Peyer's patch (tissue), 4 donors: Measurements from ENCODE around the gene PLIN1. TPM values are rescaled to one million over a fixed set of nuclear protein-coding genes. Genes with fewer than 3 reads are reported as not detected.

Experiments
- DNase-seq, 3 donors: peaks; one replicate each; pipeline ENCODE4 v3.0.0-alpha.2; 2017 to 2019
- H3K27ac ChIP-seq, 4 donors: fragments of 200-600 bp; sonication (generic); one replicate each; pipeline ENCODE4 v1.5.1; 2016 to 2019
- H3K27me3 ChIP-seq, 2 donors: fragments of 200-600 bp; sonication (generic); one replicate each; pipeline ENCODE4 v1.5.1; 2019
- H3K36me3 ChIP-seq, 3 donors: fragments of 200-600 bp; sonication (generic); one replicate each; pipeline ENCODE4 v1.5.1; 2016 to 2019
- H3K4me1 ChIP-seq, 4 donors: fragments of 200-600 bp; sonication (generic); one replicate each; pipeline ENCODE4 v1.5.1; 2016 to 2019
- H3K4me3 ChIP-seq, 4 donors: fragments of 200-600 bp; sonication (generic); 1 replicate in 3 of 4; 2 replicates in 1 of 4; pipeline ENCODE4 v1.5.1; 2016 to 2019; ENCODE audit warnings: mild to moderate bottlenecking in 1 of 4
- H3K9me3 ChIP-seq, 4 donors: fragments of 200-600 bp; sonication (generic); one replicate each; pipeline ENCODE4 v1.5.1; 2016 to 2019; ENCODE audit warnings: mild to moderate bottlenecking in 1 of 4
- POLR2A ChIP-seq, 2 donors: fragments of 450-650 bp; IDR thresholded peaks; one replicate each; pipeline ENCODE4 v1.5.1; 2017; ENCODE audit warnings: antibody characterized with exemption in 2 of 2, mild to moderate bottlenecking in 2 of 2, moderate library complexity in 2 of 2
- small RNA-seq, 2 donors: library from RNA; depleted of rRNA; stranded (forward); fragments of <200 nt; gene quantifications; one replicate each; pipeline ENCODE3, GENCODE V24; 2016
- total RNA-seq, 4 donors: library from RNA; depleted of rRNA; stranded (reverse); fragments of >200 nt; gene quantifications; one replicate each; pipeline ENCODE4 v1.1.0, GENCODE V29; 2016
- TF ChIP-seq, protein P1 (sequence below), 6 experiments: fragments of 450-650 bp in 4 of 6; fragments of 200-600 bp in 2 of 6; sonication (generic) in 1 of 6; IDR thresholded peaks; one replicate each; pipeline ENCODE4 v1.5.1; 2017 to 2019; ENCODE audit warnings: antibody characterized with exemption in 6 of 6, mild to moderate bottlenecking in 3 of 6, moderate library complexity in 1 of 6

The PLIN1 gene
- total RNA-seq, 4 donors from 2014 or later: 7.5 to 10.1 (median 8.9) TPM; not detected in 1

DNA sequence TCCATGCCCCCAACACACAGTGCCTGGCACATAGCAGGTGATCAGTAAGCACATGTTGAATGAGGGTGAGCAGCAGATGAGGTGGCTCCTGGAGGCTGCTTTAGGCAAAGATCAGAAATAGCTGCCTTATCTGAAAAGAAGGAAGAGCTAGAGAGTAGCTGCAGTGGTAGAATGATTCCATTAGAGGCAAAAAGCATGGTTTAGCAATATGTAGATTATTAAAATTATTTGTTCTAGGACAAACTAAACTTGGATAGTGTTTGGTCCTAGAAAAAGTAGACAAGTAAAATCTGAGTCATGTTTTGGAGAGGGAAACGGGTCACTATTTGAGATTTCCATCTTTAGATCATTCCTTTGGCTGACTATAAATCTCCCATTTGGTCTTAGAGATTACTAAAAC lies 56.0 kb downstream of the PLIN1 start:
- Histone ChIP-seq H3K4me1 (no peaks in the 10 kb centered on the region), H3K36me3 (no peaks in the 10 kb centered on the region)

DNA sequence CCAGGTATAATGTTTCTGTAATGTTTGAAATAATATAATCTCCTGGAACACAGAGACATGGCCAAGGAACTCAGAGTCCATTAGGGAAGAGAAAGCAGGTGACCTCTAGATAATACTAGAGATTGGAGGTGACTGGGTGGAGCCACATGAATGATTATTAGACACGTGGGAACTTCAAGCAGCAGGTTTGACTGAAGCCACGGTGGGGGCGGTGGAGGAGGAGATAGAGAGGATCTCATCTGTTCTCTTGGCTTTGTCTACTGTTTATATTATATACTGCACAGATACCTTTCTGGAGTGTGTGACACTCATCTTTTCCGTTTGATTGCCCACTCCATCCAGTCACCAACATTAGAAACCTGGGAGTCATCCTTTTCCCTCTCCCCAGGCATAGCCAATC lies 57.6 kb downstream of the PLIN1 start:
- H3K36me3 ChIP-seq: no peaks in the 10 kb centered on the region
- no peaks in the 10 kb centered on the region for H3K9me3 ChIP-seq
- H3K4me1 ChIP-seq: no peaks in the 10 kb centered on the region
- no peak overlapping the region for H3K27ac ChIP-seq
- no peaks in the 10 kb centered on the region for H3K27me3 ChIP-seq
- TF ChIP-seq, protein P1, sequence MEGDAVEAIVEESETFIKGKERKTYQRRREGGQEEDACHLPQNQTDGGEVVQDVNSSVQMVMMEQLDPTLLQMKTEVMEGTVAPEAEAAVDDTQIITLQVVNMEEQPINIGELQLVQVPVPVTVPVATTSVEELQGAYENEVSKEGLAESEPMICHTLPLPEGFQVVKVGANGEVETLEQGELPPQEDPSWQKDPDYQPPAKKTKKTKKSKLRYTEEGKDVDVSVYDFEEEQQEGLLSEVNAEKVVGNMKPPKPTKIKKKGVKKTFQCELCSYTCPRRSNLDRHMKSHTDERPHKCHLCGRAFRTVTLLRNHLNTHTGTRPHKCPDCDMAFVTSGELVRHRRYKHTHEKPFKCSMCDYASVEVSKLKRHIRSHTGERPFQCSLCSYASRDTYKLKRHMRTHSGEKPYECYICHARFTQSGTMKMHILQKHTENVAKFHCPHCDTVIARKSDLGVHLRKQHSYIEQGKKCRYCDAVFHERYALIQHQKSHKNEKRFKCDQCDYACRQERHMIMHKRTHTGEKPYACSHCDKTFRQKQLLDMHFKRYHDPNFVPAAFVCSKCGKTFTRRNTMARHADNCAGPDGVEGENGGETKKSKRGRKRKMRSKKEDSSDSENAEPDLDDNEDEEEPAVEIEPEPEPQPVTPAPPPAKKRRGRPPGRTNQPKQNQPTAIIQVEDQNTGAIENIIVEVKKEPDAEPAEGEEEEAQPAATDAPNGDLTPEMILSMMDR (IDR thresholded peaks at IDR 0.05): no peak
- no peak for TF ChIP-seq POLR2A (IDR thresholded peaks at IDR 0.05)
- H3K4me3 ChIP-seq: no peak overlapping the region
- DNase-seq: no peak

More for the DNA sequence above, 56.0 kb downstream of the PLIN1 start:
- H3K27me3 ChIP-seq: no peaks in the 10 kb centered on the region
- H3K9me3 ChIP-seq: no peaks in the 10 kb centered on the region
- TF ChIP-seq POLR2A (IDR thresholded peaks at IDR 0.05): no peak
- TF ChIP-seq, protein P1 (IDR thresholded peaks at IDR 0.05): no peak
- H3K4me3 ChIP-seq: no peak overlapping the region
- H3K27ac ChIP-seq: no peak overlapping the region
- no peak for DNase-seq

DNA sequence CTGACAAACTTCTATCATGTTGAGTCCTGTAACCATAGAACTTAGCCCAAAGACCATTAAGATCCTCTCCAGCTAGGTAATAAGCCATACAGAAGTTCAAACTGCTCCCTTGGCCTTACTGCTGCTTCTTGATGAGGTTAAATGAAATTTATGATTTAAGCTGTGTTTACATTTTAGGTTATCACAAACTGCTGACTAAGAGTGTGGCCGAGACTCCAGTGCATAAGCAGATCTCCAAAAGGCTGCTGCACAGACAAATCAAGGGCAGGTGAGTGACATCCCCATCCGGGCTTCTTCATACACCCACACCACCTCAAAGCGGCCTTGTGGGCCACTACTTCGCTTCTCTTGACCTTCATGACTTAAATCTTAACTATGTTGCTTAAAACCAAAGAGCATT lies 62.9 kb downstream of the PLIN1 start:
- Histone ChIP-seq H3K4me1 (no peaks in the 10 kb centered on the region), H3K36me3 (no peaks in the 10 kb centered on the region), H3K4me3 (no peak overlapping the region), H3K27me3 (no peaks in the 10 kb centered on the region), H3K27ac (no peak overlapping the region), H3K9me3 (no peaks in the 10 kb centered on the region)
- DNase-seq: no peak
- TF ChIP-seq, protein P1 (IDR thresholded peaks at IDR 0.05): no peak
- no peak for TF ChIP-seq POLR2A (IDR thresholded peaks at IDR 0.05)

DNA sequence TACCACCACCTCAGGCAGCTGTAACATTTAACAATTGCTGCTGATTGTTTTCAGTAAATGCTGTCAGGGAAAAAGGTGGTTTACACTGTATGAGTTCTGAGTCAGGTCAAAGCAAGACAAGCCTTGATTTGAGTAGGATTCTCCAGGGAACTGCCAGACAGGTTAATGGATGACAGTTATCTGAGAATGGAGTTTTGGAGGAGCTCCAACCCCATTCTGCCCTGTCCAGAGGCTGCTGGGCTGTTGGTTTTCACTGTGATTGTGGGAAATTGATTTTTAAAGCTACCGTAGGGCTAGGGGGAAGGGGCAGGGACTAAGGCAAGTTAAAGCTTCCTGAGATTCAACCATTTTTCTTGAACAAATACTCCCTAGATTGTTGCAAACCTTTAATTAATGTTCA lies 64.0 kb downstream of the PLIN1 start:
- TF ChIP-seq, protein P1 (IDR thresholded peaks at IDR 0.05): no peak
- TF ChIP-seq POLR2A (IDR thresholded peaks at IDR 0.05): no peak
- Histone ChIP-seq H3K4me3 (no peak overlapping the region), H3K27ac (no peak overlapping the region), H3K9me3 (no peaks in the 10 kb centered on the region), H3K27me3 (no peaks in the 10 kb centered on the region), H3K4me1 (no peaks in the 10 kb centered on the region), H3K36me3 (no peaks in the 10 kb centered on the region)
- no peak for DNase-seq

Small RNA genes within 50 kb of the gene (small RNA-seq; reads per million reads assigned to genes)
- 0 reads per million in 2 donors for gene RNU6-132P

Other genes with a start within 250 kb of the PLIN1 start
- gene RHCG, start 182.8 kb downstream of the PLIN1 start, total RNA-seq: not detected
- gene TICRR, start 103.9 kb downstream of the PLIN1 start, total RNA-seq: 1 to 10 TPM; 2.3 to 8.3 (median 3.2) TPM
- 10 to 100 TPM in 1 of 4 donors, 1 to 10 TPM in 3; 1.1 to 13.2 (median 2.3) TPM for gene KIF7, start 23.9 kb downstream of the PLIN1 start, total RNA-seq
- gene PEX11A, start 11.4 kb upstream of the PLIN1 start, total RNA-seq: 10 to 100 TPM in 3 of 4 donors, 1 to 10 TPM in 1; 4.1 to 50.8 (median 15.7) TPM
- 1 to 10 TPM in 1 of 4 donors, not detected in 3; 1.0 TPM for gene WDR93, start 11.4 kb upstream of the PLIN1 start, total RNA-seq
- gene MESP1, start 71.9 kb upstream of the PLIN1 start, total RNA-seq: 1 to 10 TPM in 2 of 4 donors, under 1 TPM in 1, not detected in 1; 0.95 to 6.6 (median 1.6) TPM
- not detected for gene MESP2, start 97.0 kb upstream of the PLIN1 start, total RNA-seq
- 1,000 to 10,000 TPM in 3 of 4 donors, 100 to 1,000 TPM in 1; 295 to 7,069 (median 4,830) TPM for gene ANPEP, start 135.5 kb upstream of the PLIN1 start, total RNA-seq
- gene AP3S2, start 214.6 kb upstream of the PLIN1 start, total RNA-seq: 100 to 1,000 TPM in 1 of 4 donors, 10 to 100 TPM in 3; 13.2 to 106 (median 63.5) TPM
- 10 to 100 TPM; 20.6 to 60.4 (median 50.7) TPM for gene ARPIN, start 233.6 kb upstream of the PLIN1 start, total RNA-seq